GM23338 (cell line): ENCODE results near the gene SIRPB1.

Source experiments
- CREB1 ChIP-seq: fragments of 250-450 bp; sonication (Bioruptor Pico); IDR thresholded peaks from 2 replicates; pipeline ENCODE4 v1.5.0; 2020; ENCODE audit warnings: low read depth, mild to moderate bottlenecking, moderate library complexity
- EZH2 ChIP-seq: fragments of 200-600 bp; sonication (generic); IDR thresholded peaks from one replicate; pipeline ENCODE4 v1.8.0; 2017; ENCODE audit warnings: antibody characterized with exemption, mild to moderate bottlenecking, low read depth; ENCODE audit not compliant: unreplicated experiment
- EZH2phosphoT487 ChIP-seq: fragments of 200-600 bp; sonication (generic); IDR thresholded peaks from one replicate; pipeline ENCODE4 v1.8.1; 2018; ENCODE audit warnings: antibody characterized with exemption; ENCODE audit not compliant: unreplicated experiment
- JUNB ChIP-seq: IDR thresholded peaks from one replicate; pipeline ENCODE4 v1.6.1; 2016; ENCODE audit warnings: antibody characterized with exemption; ENCODE audit not compliant: unreplicated experiment
- POLR2AphosphoS5 ChIP-seq: IDR thresholded peaks from 2 replicates; pipeline ENCODE4 v1.6.1; 2016; ENCODE audit warnings: antibody characterized with exemption, low read depth
- STAT1 ChIP-seq: IDR thresholded peaks from one replicate; pipeline ENCODE4 v1.6.1; 2016; ENCODE audit warnings: antibody characterized with exemption; ENCODE audit not compliant: unreplicated experiment
- ZNF114 ChIP-seq: fragments of 250-450 bp; sonication (Bioruptor Pico); IDR thresholded peaks from 2 replicates; pipeline ENCODE4 v1.5.0; 2020; ENCODE audit warnings: mild to moderate bottlenecking, moderate library complexity
- ZNF331 ChIP-seq: fragments of 250-450 bp; sonication (Bioruptor Pico); IDR thresholded peaks from 2 replicates; pipeline ENCODE4 v1.5.0; 2020; ENCODE audit warnings: low read depth, mild to moderate bottlenecking, moderate library complexity
- TF ChIP-seq, protein P1 (sequence below), 2 experiments: fragments of 200-600 bp in 1 of 2; sonication (generic) in 1 of 2; conservative IDR thresholded peaks; 2 replicates each; pipeline versions ENCODE4 v1.5.1 to v1.6.1; 2016 to 2017; ENCODE audit warnings: antibody characterized with exemption in 2 of 2, low read depth in 2 of 2, mild to moderate bottlenecking in 2 of 2, moderate library complexity in 1 of 2
- TF ChIP-seq, protein P2 (sequence below): IDR thresholded peaks from one replicate; pipeline ENCODE4 v1.6.1; 2018; ENCODE audit warnings: antibody characterized with exemption; ENCODE audit not compliant: unreplicated experiment
- TF ChIP-seq, protein P3 (sequence below): IDR thresholded peaks from 2 replicates; pipeline ENCODE4 v1.6.1; 2016; ENCODE audit warnings: antibody characterized with exemption
- TF ChIP-seq, protein P4 (sequence below): fragments of 250-450 bp; sonication (Bioruptor Pico); IDR thresholded peaks from 2 replicates; pipeline ENCODE4 v1.5.0; 2020; ENCODE audit warnings: mild to moderate bottlenecking, moderate library complexity

DNA sequence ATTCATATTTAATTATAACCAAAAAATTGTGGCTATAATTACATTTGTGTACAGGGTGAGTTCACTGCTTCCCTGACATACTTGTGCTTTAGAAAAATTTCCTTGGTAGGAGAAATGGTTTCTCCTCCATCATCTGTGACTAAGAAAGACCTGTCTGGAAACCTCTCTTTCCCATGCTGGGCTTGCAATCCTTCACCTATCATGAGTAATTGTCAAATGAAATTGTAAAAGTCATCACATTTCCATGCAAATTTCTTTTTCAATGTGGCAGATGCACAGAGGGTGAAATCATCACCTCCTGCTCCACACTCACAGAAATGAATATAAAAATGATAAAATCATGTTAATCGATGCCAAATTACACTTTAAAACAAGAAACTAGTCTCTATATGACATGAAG, 1.5 kb upstream of the SIRPB1 start:
- TF ChIP-seq EZH2phosphoT487 (no peak), POLR2AphosphoS5 (no peak), EZH2 (no peak), CREB1 (CRISPR knock-in tag) (no peak), ZNF331 (no peak), JUNB (no peak), STAT1 (no peak), ZNF114 (CRISPR knock-in tag) (no peak)
- TF ChIP-seq, protein P1, sequence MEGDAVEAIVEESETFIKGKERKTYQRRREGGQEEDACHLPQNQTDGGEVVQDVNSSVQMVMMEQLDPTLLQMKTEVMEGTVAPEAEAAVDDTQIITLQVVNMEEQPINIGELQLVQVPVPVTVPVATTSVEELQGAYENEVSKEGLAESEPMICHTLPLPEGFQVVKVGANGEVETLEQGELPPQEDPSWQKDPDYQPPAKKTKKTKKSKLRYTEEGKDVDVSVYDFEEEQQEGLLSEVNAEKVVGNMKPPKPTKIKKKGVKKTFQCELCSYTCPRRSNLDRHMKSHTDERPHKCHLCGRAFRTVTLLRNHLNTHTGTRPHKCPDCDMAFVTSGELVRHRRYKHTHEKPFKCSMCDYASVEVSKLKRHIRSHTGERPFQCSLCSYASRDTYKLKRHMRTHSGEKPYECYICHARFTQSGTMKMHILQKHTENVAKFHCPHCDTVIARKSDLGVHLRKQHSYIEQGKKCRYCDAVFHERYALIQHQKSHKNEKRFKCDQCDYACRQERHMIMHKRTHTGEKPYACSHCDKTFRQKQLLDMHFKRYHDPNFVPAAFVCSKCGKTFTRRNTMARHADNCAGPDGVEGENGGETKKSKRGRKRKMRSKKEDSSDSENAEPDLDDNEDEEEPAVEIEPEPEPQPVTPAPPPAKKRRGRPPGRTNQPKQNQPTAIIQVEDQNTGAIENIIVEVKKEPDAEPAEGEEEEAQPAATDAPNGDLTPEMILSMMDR (conservative IDR thresholded peaks at IDR 0.05; ENCODE audit: low read depth in 2 of 2) = no peak
- TF ChIP-seq, protein P2, sequence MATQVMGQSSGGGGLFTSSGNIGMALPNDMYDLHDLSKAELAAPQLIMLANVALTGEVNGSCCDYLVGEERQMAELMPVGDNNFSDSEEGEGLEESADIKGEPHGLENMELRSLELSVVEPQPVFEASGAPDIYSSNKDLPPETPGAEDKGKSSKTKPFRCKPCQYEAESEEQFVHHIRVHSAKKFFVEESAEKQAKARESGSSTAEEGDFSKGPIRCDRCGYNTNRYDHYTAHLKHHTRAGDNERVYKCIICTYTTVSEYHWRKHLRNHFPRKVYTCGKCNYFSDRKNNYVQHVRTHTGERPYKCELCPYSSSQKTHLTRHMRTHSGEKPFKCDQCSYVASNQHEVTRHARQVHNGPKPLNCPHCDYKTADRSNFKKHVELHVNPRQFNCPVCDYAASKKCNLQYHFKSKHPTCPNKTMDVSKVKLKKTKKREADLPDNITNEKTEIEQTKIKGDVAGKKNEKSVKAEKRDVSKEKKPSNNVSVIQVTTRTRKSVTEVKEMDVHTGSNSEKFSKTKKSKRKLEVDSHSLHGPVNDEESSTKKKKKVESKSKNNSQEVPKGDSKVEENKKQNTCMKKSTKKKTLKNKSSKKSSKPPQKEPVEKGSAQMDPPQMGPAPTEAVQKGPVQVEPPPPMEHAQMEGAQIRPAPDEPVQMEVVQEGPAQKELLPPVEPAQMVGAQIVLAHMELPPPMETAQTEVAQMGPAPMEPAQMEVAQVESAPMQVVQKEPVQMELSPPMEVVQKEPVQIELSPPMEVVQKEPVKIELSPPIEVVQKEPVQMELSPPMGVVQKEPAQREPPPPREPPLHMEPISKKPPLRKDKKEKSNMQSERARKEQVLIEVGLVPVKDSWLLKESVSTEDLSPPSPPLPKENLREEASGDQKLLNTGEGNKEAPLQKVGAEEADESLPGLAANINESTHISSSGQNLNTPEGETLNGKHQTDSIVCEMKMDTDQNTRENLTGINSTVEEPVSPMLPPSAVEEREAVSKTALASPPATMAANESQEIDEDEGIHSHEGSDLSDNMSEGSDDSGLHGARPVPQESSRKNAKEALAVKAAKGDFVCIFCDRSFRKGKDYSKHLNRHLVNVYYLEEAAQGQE = no peak
- TF ChIP-seq, protein P3, sequence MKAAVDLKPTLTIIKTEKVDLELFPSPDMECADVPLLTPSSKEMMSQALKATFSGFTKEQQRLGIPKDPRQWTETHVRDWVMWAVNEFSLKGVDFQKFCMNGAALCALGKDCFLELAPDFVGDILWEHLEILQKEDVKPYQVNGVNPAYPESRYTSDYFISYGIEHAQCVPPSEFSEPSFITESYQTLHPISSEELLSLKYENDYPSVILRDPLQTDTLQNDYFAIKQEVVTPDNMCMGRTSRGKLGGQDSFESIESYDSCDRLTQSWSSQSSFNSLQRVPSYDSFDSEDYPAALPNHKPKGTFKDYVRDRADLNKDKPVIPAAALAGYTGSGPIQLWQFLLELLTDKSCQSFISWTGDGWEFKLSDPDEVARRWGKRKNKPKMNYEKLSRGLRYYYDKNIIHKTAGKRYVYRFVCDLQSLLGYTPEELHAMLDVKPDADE = no peak
- TF ChIP-seq, protein P4, sequence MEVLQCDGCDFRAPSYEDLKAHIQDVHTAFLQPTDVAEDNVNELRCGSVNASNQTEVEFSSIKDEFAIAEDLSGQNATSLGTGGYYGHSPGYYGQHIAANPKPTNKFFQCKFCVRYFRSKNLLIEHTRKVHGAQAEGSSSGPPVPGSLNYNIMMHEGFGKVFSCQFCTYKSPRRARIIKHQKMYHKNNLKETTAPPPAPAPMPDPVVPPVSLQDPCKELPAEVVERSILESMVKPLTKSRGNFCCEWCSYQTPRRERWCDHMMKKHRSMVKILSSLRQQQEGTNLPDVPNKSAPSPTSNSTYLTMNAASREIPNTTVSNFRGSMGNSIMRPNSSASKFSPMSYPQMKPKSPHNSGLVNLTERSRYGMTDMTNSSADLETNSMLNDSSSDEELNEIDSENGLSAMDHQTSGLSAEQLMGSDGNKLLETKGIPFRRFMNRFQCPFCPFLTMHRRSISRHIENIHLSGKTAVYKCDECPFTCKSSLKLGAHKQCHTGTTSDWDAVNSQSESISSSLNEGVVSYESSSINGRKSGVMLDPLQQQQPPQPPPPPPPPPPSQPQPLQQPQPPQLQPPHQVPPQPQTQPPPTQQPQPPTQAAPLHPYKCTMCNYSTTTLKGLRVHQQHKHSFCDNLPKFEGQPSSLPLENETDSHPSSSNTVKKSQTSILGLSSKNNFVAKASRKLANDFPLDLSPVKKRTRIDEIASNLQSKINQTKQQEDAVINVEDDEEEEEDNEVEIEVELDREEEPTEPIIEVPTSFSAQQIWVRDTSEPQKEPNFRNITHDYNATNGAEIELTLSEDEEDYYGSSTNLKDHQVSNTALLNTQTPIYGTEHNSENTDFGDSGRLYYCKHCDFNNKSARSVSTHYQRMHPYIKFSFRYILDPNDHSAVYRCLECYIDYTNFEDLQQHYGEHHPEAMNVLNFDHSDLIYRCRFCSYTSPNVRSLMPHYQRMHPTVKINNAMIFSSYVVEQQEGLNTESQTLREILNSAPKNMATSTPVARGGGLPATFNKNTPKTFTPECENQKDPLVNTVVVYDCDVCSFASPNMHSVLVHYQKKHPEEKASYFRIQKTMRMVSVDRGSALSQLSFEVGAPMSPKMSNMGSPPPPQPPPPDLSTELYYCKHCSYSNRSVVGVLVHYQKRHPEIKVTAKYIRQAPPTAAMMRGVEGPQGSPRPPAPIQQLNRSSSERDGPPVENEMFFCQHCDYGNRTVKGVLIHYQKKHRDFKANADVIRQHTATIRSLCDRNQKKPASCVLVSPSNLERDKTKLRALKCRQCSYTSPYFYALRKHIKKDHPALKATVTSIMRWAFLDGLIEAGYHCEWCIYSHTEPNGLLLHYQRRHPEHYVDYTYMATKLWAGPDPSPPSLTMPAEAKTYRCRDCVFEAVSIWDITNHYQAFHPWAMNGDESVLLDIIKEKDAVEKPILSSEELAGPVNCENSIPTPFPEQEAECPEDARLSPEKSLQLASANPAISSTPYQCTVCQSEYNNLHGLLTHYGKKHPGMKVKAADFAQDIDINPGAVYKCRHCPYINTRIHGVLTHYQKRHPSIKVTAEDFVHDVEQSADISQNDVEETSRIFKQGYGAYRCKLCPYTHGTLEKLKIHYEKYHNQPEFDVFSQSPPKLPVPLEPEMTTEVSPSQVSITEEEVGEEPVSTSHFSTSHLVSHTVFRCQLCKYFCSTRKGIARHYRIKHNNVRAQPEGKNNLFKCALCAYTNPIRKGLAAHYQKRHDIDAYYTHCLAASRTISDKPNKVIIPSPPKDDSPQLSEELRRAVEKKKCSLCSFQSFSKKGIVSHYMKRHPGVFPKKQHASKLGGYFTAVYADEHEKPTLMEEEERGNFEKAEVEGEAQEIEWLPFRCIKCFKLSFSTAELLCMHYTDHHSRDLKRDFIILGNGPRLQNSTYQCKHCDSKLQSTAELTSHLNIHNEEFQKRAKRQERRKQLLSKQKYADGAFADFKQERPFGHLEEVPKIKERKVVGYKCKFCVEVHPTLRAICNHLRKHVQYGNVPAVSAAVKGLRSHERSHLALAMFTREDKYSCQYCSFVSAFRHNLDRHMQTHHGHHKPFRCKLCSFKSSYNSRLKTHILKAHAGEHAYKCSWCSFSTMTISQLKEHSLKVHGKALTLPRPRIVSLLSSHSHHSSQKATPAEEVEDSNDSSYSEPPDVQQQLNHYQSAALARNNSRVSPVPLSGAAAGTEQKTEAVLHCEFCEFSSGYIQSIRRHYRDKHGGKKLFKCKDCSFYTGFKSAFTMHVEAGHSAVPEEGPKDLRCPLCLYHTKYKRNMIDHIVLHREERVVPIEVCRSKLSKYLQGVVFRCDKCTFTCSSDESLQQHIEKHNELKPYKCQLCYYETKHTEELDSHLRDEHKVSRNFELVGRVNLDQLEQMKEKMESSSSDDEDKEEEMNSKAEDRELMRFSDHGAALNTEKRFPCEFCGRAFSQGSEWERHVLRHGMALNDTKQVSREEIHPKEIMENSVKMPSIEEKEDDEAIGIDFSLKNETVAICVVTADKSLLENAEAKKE (CRISPR knock-in tag) = no peak
